Spleen (tissue), 11 donors: ENCODE results near the gene FOS. TPM values are rescaled to one million over a fixed set of nuclear protein-coding genes. Genes with fewer than 3 reads are reported as not detected.
A peak's percentile ranks its signal among the peaks of the same experiment; 100 is the strongest.

Source experiments
- DNase-seq: peaks from one replicate; pipeline ENCODE4 v3.0.0-alpha.2; 2020
- H3K27ac ChIP-seq, 8 donors: fragments of 200-600 bp; sonication (generic) in 7 of 8; 1 replicate in 4 of 8; 2 replicates in 4 of 8; pipeline versions ENCODE4 v1.5.0 to v1.8.0; 2016 to 2021; ENCODE audit warnings: inconsistent platforms in 4 of 8, mild to moderate bottlenecking in 4 of 8, moderate library complexity in 1 of 8
- H3K27me3 ChIP-seq, 7 donors: fragments of 200-600 bp; sonication (generic) in 6 of 7; replicated peaks in 1 of 7; 1 replicate in 4 of 7; 2 replicates in 3 of 7; pipeline versions ENCODE4 v1.5.0 to v1.8.0; 2016 to 2021; ENCODE audit warnings: inconsistent platforms in 3 of 7, mild to moderate bottlenecking in 1 of 7
- H3K36me3 ChIP-seq, 6 donors: fragments of 200-600 bp; sonication (generic) in 5 of 6; 1 replicate in 4 of 6; 2 replicates in 2 of 6; pipeline versions ENCODE4 v1.5.0 to v1.8.0; 2016 to 2021; ENCODE audit warnings: inconsistent platforms in 2 of 6
- H3K4me1 ChIP-seq, 6 donors: fragments of 200-600 bp; sonication (generic) in 5 of 6; 1 replicate in 3 of 6; 2 replicates in 3 of 6; pipeline versions ENCODE4 v1.5.0 to v1.8.0; 2016 to 2021; ENCODE audit warnings: inconsistent platforms in 3 of 6
- H3K4me3 ChIP-seq, 8 donors: fragments of 200-600 bp; sonication (generic) in 7 of 8; 1 replicate in 4 of 8; 2 replicates in 4 of 8; pipeline versions ENCODE4 v1.5.0 to v1.8.0; 2016 to 2021; ENCODE audit warnings: inconsistent platforms in 4 of 8, mild to moderate bottlenecking in 4 of 8, moderate library complexity in 2 of 8
- H3K9me3 ChIP-seq, 8 donors: fragments of 200-600 bp; sonication (generic) in 7 of 8; 1 replicate in 4 of 8; 2 replicates in 4 of 8; pipeline versions ENCODE4 v1.5.0 to v1.8.0; 2016 to 2021; ENCODE audit warnings: inconsistent platforms in 4 of 8
- CTCF ChIP-seq, 11 experiments: fragments of 200-600 bp in 7 of 11; fragments of 450-650 bp in 4 of 11; sonication (generic) in 4 of 11; IDR thresholded peaks in 8 of 11; conservative IDR thresholded peaks in 3 of 11; 1 replicate in 7 of 11; 2 replicates in 4 of 11; pipeline versions ENCODE4 v1.4.0 to v1.8.0; 2016 to 2021; ENCODE audit warnings: antibody characterized with exemption in 11 of 11, inconsistent platforms in 4 of 11, mild to moderate bottlenecking in 1 of 11
- POLR2A ChIP-seq, 3 donors: fragments of 450-650 bp; IDR thresholded peaks; one replicate each; pipeline ENCODE4 v1.5.1; 2017; ENCODE audit warnings: antibody characterized with exemption in 3 of 3, mild to moderate bottlenecking in 1 of 3
- POLR2AphosphoS5 ChIP-seq, 3 donors: sonication (generic); formaldehyde crosslinking; IDR thresholded peaks; one replicate each; pipeline ENCODE4 v1.5.1; 2017; ENCODE audit warnings: antibody characterized with exemption in 3 of 3
- WGBS, 5 donors: extraction: QIAGEN DNeasy Blood & Tissue Kit in 3 of 5; methylation state at CpG; one replicate each; pipeline versions ENCODE4 v1.1.5 to v1.1.7; 2013 to 2018; 5-methylcytosine and 5-hydroxymethylcytosine counted together
- intact Hi-C: fragments of 100-400 bp; cut with DNase I; formaldehyde crosslinking; loops from one replicate; pipeline ENCODE4 v1.15.0; 2023; ENCODE audit warnings: low total_unique reads
- polyA plus RNA-seq, 3 donors: library from polyadenylated mRNA; stranded (reverse); fragments of 200-250 nt; gene quantifications; one replicate each; pipeline ENCODE4 v1.2.1, GENCODE V29; 2013
- small RNA-seq, 4 donors: library from RNA; depleted of rRNA; stranded (forward); fragments of <200 nt; gene quantifications; one replicate each; pipeline ENCODE3, GENCODE V24; 2016
- total RNA-seq, 7 donors: library from RNA; depleted of rRNA in 3 of 7; stranded (reverse); fragments of >200 nt in 3 of 7; fragmentation: NEBNext Ultra II Directional in 4 of 7; extraction: Animal tissue kit (Norgen Biotek cat#: 25700) in 4 of 7; gene quantifications; one replicate each; pipeline versions ENCODE4 v1.1.0 to v1.2.1, GENCODE V29; 2016 to 2021
- donor health status: healthy with polysubstance abuse.
- donor health status: DM: no; HTN: no; CAD: no; lungs with moderate emphysema.
- donor health status: DM: no; HTN: no; CAD: no.
- donor health status: Bipolar disorder and iron deficiency.
- donor health status: healthy.
- donor health status: DM: no; HTN: no; CAD: no.
- donor health status: DM: yes; HTN: yes; CAD: no.

FOS gene
- total and polyA plus RNA-seq, 10 donors = 18.8 to 414 (median 116) TPM

GRCh38 chr14:75329369-75329768 is 50.7 kb downstream of the FOS start:
- H3K27ac ChIP-seq = peak overlapping the region in 1 of 8 donors; percentile 4
- no peak overlapping the region for H3K4me3 ChIP-seq
- TF ChIP-seq POLR2A (IDR thresholded peaks at IDR 0.05) (no peak), POLR2AphosphoS5 (IDR thresholded peaks at IDR 0.05) (no peak), CTCF (IDR thresholded peaks at IDR 0.05 in 8 of 11, conservative IDR thresholded peaks at IDR 0.05 in 3 of 11) (no peak)
- H3K9me3 ChIP-seq = no peaks in the 10 kb centered on the region
- H3K27me3 ChIP-seq = peaks cover 0 to 5% (median 0%) of the 10 kb centered on the region in 7 donors
- peaks cover 7 to 37% (median 16%) of the 10 kb centered on the region in 6 donors for H3K4me1 ChIP-seq
- no peaks in the 10 kb centered on the region for H3K36me3 ChIP-seq
- intact Hi-C loops = no loop called here
- DNase-seq = no peak

- no peaks in the 10 kb centered on the region for H3K9me3 ChIP-seq
- H3K4me1 ChIP-seq = peaks cover 15 to 53% (median 27%) of the 10 kb centered on the region in 6 donors
- H3K4me3 ChIP-seq = no peak overlapping the region
- H3K36me3 ChIP-seq = no peaks in the 10 kb centered on the region
- intact Hi-C loops = loop anchor here (10.0 kb wide), 1 partner anchor 93 kb away; the partner anchor contains the start of gene JDP2
- no peak for TF ChIP-seq CTCF (IDR thresholded peaks at IDR 0.05 in 8 of 11, conservative IDR thresholded peaks at IDR 0.05 in 3 of 11)
- TF ChIP-seq POLR2AphosphoS5 (IDR thresholded peaks at IDR 0.05) = no peak
- no peak for TF ChIP-seq POLR2A (IDR thresholded peaks at IDR 0.05)
- H3K27ac ChIP-seq = peak overlapping the region in 2 of 8 donors; percentile 14 to 17
- H3K27me3 ChIP-seq = no peaks in the 10 kb centered on the region
- 57 to 84% (median 69%) methylated on average over 1 of the region's 1 CpG for WGBS, 5 donors
- DNase-seq = no peak
Measured at GRCh38 chr14:75331471-75331870, 52.8 kb downstream of the FOS start.

Small RNA genes within 50 kb of the gene (small RNA-seq; reads per million reads assigned to genes)
- 0 reads per million in 4 donors for gene RF00004

Other genes starting within 250 kb of the FOS start
- gene MLH3, start 227.4 kb upstream of the FOS start, total RNA-seq = 10 to 100 TPM; 24.8 to 37.7 (median 33.3) TPM
- gene MLH3, start 227.4 kb upstream of the FOS start, polyA plus RNA-seq = 10 to 100 TPM; 14.8 to 19.8 (median 15.7) TPM
- gene ACYP1, start 214.8 kb upstream of the FOS start, total RNA-seq = 10 to 100 TPM in 6 of 7 donors, 1 to 10 TPM in 1; 6.8 to 27.7 (median 15.8) TPM
- gene ACYP1, start 214.8 kb upstream of the FOS start, polyA plus RNA-seq = 10 to 100 TPM; 20.2 to 24.1 (median 21.3) TPM
- 1 to 10 TPM in 6 of 7 donors, under 1 TPM in 1; 0.89 to 2.8 (median 1.1) TPM for gene ZC2HC1C, start 209.2 kb upstream of the FOS start, total RNA-seq
- gene ZC2HC1C, start 209.2 kb upstream of the FOS start, polyA plus RNA-seq = 1 to 10 TPM; 1.1 to 2.4 (median 1.2) TPM
- gene NEK9, start 151.8 kb upstream of the FOS start, total RNA-seq = 100 to 1,000 TPM in 1 of 7 donors, 10 to 100 TPM in 6; 68.5 to 102 (median 86.5) TPM
- 10 to 100 TPM; 31.7 to 38.8 (median 33.0) TPM for gene NEK9, start 151.8 kb upstream of the FOS start, polyA plus RNA-seq
- gene TMED10, start 102.2 kb upstream of the FOS start, total RNA-seq = 100 to 1,000 TPM; 167 to 212 (median 191) TPM
- gene TMED10, start 102.2 kb upstream of the FOS start, polyA plus RNA-seq = 10 to 100 TPM; 33.3 to 52.2 (median 46.6) TPM
- 100 to 1,000 TPM in 4 of 7 donors, 10 to 100 TPM in 3; 52.6 to 144 (median 123) TPM for gene JDP2, start 149.2 kb downstream of the FOS start, total RNA-seq
- gene JDP2, start 149.2 kb downstream of the FOS start, polyA plus RNA-seq = 10 to 100 TPM; 18.2 to 89.1 (median 32.2) TPM
- 10 to 100 TPM; 14.4 to 67.9 (median 28.0) TPM for gene BATF, start 243.6 kb downstream of the FOS start, total RNA-seq
- gene BATF, start 243.6 kb downstream of the FOS start, polyA plus RNA-seq = 10 to 100 TPM; 39.5 to 49.2 (median 44.2) TPM